H7 (cell line): ENCODE results near the gene PSMD5. TPM values are rescaled to one million over a fixed set of nuclear protein-coding genes. Genes with fewer than 3 reads are reported as not detected.
A peak's percentile ranks its signal among the peaks of the same experiment; 100 is the strongest.

Experiments used
- DNase-seq: peaks from one replicate; pipeline ENCODE4 v3.0.0; 2012
- H3K27me3 ChIP-seq: 2 replicates; pipeline ENCODE4 v1.6.0; 2011; ENCODE audit warnings: mild to moderate bottlenecking, low read length; ENCODE audit not compliant: control insufficient read depth, insufficient read depth
- H3K36me3 ChIP-seq: replicated peaks from 2 replicates; pipeline ENCODE4 v1.5.1; 2011; ENCODE audit warnings: low read length; ENCODE audit not compliant: control insufficient read depth, insufficient read depth
- H3K4me3 ChIP-seq: 2 replicates; pipeline ENCODE4 v1.5.1; 2011; ENCODE audit warnings: low read depth, mild to moderate bottlenecking, control low read depth, low read length, moderate library complexity; ENCODE audit not compliant: insufficient read depth
- total RNA-seq: library from RNA; depleted of rRNA; stranded (reverse); fragments of >200 nt; shearing (Covaris generic); gene quantifications from 2 replicates; pipeline ENCODE4 v1.2.3, GENCODE V29; 2014

The PSMD5 gene
- total RNA-seq, 1 experiment from 2014 or later = 25.6 TPM

DNA sequence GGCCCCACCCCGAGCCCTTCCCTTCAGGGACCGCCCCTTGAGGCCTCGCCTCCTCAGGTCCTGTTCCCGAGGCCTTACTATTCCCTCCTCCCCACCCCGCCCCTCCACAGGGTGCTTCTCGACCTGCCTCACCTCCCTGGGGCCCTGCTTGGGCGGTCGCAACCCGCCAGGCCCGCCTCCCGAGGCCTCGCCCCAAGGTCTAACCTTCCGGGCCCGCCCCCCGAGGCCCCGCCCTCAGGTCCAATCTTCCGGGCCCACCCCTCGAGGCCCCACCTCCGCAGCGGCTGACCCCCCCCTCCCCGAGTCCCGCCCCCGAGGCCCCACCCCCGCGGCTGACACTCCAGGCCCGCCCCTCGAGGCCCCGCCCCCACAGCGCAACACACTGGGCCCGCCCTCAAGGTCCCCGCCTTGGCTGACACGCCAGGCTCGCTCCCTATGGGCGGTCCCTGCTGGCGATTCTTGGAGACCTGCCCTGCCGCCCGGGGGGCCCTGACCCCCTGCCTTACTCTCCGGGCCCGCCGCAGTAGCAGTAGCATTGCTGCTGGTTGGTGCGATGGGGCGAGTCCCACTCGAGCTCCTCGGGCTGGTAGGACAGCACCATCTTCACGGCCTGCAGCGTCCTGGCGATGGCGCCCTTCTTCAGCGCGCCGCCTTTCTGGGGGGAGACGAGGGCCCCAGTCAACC is 26.1 kb upstream of the PSMD5 start:
- DNase-seq = peak; percentile 100
- Histone ChIP-seq H3K36me3 (peaks cover 9% of the 10 kb centered on the region), H3K27me3 (no peaks in the 10 kb centered on the region), H3K4me3 (peak overlapping the region; percentile 53)

DNA sequence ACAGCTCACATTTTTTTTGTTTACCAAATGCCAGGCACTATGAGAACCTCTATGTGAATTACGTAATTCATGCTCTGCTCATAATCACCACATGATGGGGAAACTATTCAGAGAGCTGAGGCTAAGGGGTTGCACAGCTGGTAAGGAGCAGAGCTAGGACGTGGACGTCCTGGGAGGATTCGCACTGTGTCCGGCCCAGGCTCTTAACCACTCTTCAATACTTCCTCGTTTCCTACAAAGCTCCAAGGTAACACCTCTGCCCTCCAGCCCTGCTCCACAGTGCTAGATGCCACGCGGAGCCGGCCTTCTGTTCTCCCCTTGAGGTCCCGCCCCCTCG is 25.6 kb upstream of the PSMD5 start:
- DNase-seq = no peak
- Histone ChIP-seq H3K36me3 (peaks cover 11% of the 10 kb centered on the region), H3K4me3 (peak overlapping the region; percentile 39), H3K27me3 (no peaks in the 10 kb centered on the region)

DNA sequence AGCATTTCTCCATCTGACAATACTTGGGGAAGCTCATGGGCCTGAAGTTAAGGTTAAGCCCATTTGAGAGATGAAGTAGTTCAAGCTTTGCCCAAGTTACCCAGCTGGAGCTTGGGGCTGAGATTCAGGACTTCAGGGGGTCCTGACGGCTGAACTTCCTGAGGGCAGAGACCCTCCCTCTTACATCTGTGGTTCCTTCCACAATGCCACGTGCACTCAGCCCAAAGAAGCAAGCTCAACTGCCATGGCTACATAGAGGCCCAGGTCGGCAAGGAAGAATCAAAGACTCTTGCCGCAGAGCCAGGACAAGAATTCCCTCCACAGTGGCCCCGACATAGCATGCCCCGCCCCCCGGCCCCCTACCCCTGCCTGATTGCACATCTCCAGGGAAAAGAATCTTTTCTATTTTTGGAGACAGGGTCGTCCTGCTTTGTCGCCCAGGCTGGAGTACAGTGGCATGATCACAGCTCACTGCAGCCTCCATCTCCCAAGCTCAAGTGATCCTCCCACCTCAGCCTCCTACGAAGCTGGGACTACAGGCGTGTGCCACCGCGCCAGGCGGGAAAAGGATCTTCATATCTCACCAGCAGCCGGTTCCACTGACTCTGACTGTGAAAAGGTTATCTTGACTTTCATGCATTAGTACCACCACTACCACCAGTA is 25.1 kb upstream of the PSMD5 start:
- no peaks in the 10 kb centered on the region for H3K27me3 ChIP-seq
- peak overlapping the region; percentile 39 for H3K4me3 ChIP-seq
- peaks cover 13% of the 10 kb centered on the region for H3K36me3 ChIP-seq
- DNase-seq = peak; percentile 36

DNA sequence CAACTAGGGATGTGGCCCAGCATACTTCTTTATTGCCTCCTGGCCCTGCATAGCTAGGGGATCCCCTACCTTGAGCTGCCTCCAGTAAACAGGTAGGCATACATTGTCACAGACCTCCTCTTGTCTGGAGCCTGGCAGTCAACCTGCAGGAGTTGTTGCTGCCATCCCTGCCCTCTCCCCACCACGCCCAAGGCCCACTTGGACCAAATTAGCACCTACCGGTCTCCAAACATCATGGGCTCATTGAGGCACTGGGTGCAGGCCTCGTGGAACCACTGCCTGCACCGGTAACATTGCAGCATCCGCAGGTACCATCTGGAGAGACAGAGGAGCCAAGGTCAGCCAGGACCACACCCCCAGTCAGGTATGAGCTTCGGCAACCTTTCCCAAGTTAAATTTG is 23.9 kb upstream of the PSMD5 start:
- no peaks in the 10 kb centered on the region for H3K27me3 ChIP-seq
- H3K36me3 ChIP-seq = peaks cover 14% of the 10 kb centered on the region
- DNase-seq = peak; percentile 10
- no peak overlapping the region for H3K4me3 ChIP-seq

DNA sequence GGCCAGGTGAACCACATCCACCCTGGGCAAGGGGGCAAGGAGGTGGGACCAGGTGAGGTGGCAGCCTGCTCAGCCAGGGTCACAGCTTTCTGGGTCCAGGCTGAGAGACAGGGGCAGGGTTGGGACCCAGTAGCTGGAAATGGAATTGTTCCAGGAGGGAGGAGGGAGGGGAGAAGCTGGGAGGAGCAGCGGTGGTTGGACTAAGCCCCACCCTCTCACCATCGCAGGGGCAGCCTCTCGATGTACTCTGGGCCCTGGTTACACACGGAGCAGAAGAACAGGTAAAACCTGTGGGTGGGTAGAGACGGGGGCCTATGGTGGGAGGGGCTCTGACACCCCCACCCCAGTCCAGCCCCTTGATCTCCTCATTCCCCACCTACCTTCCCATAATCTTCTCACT is 23.1 kb upstream of the PSMD5 start:
- peak; percentile 39 for DNase-seq
- H3K4me3 ChIP-seq = no peak overlapping the region
- H3K36me3 ChIP-seq = peaks cover 18% of the 10 kb centered on the region

DNA sequence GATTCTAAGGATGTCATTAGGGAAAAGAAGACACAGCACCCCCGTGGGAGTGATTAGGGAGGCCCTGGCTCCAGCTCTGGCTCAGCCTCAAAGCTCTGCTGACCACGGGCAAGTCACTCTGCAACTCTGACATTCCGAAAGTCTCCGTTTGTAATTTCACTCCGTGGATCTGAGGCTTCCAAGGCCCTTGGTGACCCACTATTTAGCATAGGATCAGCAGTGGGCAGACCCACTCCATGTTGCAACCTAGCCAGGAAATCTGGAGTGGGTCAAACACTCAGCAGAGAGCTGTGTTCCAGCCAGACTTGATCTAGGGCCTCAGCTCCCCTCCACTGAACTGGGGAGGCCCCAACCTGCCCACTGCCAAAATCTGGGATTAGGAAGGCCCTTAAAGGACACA is 22.5 kb upstream of the PSMD5 start:
- DNase-seq = peak; percentile 26
- peaks cover 20% of the 10 kb centered on the region for H3K36me3 ChIP-seq
- H3K27me3 ChIP-seq = no peaks in the 10 kb centered on the region
- no peak overlapping the region for H3K4me3 ChIP-seq

More for the DNA sequence above, 23.1 kb upstream of the PSMD5 start:
- H3K27me3 ChIP-seq = no peaks in the 10 kb centered on the region

DNA sequence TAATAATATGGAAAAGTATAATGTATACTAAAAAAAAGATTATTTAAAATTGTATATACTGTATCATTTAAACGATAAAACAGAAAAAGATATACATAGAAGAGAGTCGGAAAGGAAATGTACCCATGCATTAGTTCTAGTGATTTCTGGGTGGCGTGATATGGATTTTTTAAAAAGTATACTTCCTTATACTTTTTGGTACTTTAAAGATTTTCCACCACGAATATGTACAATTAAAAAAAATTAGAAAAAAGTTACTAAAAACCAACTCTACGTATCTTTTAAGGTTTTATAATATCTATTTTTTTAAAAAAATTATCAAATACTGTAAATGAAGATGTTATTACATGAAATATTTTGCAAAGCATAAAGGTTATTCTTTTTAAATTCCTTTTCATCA is 22.0 kb upstream of the PSMD5 start:
- Histone ChIP-seq H3K27me3 (no peaks in the 10 kb centered on the region), H3K4me3 (no peak overlapping the region), H3K36me3 (peaks cover 21% of the 10 kb centered on the region)
- no peak for DNase-seq

DNA sequence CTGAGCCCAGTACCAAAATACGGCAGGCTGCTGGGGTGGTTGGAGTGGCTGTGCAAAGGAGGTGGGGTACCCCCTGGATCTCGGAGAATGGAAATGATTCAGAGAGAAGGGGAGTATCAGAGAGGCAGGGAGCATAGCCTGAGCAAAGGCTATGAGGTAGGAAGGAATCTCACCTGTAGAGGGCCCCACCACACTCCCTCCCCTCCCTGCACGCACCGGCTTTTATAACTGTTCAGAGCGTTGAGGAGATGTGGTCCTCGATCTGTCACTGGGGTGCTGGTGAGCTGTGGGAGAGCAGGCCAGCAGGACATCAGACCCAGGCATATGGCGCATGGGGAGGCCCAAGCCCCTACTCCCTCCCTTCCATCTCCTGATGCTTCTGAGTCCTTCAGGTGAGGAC is 21.1 kb upstream of the PSMD5 start:
- no peak overlapping the region for H3K4me3 ChIP-seq
- H3K36me3 ChIP-seq = peaks cover 21% of the 10 kb centered on the region
- H3K27me3 ChIP-seq = no peaks in the 10 kb centered on the region
- DNase-seq = peak; percentile 85

DNA sequence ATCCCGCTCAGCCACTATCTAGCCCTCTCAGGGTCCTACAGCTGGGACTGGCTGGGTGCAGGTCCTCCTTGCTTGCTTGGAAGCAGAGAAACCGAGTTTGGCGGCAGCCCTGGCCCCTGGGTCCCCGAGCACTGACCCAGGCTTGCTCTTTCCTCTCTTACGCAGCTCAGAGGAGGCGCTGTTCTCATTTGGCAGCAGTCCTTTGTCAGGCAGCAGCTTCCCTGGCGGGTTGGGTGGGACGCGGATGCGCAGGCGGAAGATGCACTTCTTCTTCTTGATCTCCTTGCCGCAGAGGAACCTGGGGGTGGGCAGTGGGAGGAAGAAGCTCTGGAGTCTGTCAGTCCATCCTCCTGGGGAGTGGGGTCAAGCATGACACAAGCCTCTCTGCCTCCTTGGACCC is 19.7 kb upstream of the PSMD5 start:
- Histone ChIP-seq H3K36me3 (peaks cover 26% of the 10 kb centered on the region), H3K27me3 (no peaks in the 10 kb centered on the region), H3K4me3 (no peak overlapping the region)
- DNase-seq = peak; percentile 67

DNA sequence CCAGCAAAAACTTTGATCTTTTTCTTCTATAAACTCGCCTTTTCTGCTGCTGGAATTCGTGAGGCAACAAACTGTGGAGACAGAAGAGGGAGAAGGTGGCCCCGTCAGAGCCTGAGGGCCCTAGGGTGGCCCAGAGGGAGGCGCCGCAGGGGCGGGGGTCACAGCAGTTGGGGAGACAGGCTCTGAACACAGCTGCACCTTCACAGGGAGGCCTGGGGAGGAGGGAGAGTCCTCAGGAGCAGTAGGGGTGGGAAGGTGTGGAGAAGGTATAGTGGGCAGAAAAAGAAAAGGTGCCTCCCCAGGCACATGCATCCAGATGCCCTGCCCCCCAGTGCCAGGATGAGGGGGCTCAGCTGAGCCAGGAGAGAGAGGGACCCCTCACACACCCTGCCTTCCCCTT is 19.2 kb upstream of the PSMD5 start:
- DNase-seq = no peak
- Histone ChIP-seq H3K36me3 (peaks cover 26% of the 10 kb centered on the region), H3K4me3 (no peak overlapping the region), H3K27me3 (no peaks in the 10 kb centered on the region)

DNA sequence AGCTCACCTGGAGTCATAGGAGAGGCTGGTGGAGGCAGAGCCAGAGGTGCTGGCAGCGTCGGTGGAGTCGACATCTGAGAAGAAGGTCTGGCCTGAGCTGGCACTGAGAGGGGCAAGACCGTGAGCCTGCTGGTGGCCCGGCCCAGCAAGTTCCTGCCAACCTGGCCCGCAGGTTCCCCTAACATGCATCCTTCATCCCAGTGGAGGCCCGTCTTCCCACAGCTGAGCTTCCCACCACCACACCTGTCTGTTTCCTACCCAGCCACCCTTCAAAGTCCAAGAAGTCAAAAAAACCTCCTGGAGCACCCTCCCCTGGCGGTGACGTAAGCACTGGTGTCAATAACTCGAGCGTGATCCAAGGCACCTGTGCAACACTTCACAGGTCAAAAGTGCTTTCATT is 17.4 kb upstream of the PSMD5 start:
- no peak for DNase-seq
- peaks cover 23% of the 10 kb centered on the region for H3K36me3 ChIP-seq
- H3K27me3 ChIP-seq = no peaks in the 10 kb centered on the region
- no peak overlapping the region for H3K4me3 ChIP-seq

DNA sequence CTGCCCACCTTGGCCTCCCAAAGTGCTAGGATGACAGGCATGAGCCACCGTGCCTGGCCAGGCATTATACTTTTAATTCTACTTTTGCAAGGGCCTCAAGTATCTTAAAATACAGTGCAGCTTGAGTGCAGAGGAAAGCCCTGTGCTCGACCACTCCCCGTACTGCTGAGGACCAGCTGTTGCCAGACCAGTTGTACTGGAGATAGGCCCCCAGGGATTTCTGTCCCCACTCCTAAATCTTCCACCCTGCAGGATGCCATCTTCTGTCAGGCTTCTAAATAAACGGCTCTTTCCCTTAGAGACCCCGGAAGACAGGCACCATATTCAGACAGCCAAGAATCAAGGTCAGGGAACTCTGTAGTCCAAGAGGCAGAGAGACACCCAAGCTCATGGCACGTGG is 16.6 kb upstream of the PSMD5 start:
- Histone ChIP-seq H3K36me3 (peaks cover 23% of the 10 kb centered on the region), H3K27me3 (no peaks in the 10 kb centered on the region), H3K4me3 (no peak overlapping the region)
- DNase-seq = no peak

DNA sequence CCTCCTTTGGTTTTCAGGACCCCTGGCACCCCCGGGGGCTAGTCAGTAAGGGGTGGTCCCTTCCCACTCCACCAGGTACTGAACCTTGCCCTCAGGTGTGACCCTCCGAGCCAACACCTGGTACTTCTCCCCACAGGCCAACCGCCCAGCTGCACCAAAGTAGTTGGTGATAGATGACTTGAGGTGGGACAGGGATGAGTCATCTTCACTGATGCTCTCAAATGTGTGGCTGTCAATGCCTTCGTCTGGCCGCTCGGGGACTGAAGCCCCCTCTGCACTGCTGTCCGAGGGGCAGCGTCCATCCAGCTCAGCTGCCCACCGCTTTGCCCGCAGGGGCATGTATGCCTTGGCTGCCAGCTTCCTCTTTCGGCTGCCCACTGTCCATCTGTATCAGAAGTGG is 15.2 kb upstream of the PSMD5 start:
- DNase-seq = no peak
- Histone ChIP-seq H3K36me3 (peaks cover 20% of the 10 kb centered on the region), H3K4me3 (no peak overlapping the region), H3K27me3 (no peaks in the 10 kb centered on the region)

DNA sequence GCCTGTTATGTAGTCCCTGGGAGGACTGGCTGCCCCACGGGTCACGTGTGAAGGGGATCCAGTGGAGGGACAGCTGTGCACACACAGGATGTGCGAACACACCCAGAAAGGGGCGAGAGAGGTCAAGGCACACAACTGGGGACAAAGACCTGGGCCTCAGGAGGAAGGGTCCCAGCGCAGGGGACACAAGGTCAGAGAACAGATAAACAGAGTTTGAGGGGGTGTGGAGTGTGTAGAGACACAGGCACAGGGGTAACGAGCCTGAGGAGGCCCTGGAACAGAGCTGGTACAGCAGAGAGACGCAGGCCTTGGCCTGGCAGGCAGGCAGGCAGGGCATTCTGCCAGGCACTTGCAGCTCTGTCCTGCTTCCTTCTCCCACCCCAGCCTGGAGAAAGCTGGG is 14.8 kb upstream of the PSMD5 start:
- no peak for DNase-seq
- H3K4me3 ChIP-seq = no peak overlapping the region
- peaks cover 16% of the 10 kb centered on the region for H3K36me3 ChIP-seq
- H3K27me3 ChIP-seq = no peaks in the 10 kb centered on the region

DNA sequence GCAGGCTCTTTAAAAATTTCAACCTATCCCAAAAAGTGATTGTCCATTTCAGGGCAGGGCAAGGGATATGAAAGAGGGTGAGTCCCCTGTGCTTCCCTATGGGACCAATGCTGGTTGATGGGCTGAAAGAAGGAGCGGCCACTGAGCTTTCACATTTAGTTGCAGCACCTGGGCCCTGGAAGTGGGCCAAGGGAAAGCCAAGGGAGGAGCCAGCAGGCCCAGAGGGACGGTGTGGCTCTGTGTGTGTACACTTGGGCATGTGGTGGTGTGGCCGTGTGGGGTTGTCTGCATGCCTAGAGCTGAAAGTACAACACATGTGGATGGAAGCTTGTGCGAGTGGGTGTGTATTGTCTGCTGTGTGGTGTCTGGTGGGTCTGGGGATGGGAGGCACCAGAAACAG is 14.0 kb upstream of the PSMD5 start:
- no peak overlapping the region for H3K4me3 ChIP-seq
- H3K27me3 ChIP-seq = no peaks in the 10 kb centered on the region
- peaks cover 14% of the 10 kb centered on the region for H3K36me3 ChIP-seq

More for the DNA sequence above, 14.0 kb upstream of the PSMD5 start:
- DNase-seq = peak; percentile 16
